Panc1 (cell line): ENCODE results near the gene OR10A2. TPM values are rescaled to one million over a fixed set of nuclear protein-coding genes. Genes with fewer than 3 reads are reported as not detected.

Experiments used
- ATAC-seq: fragments of 200-7000 bp; cut with Tn5 transposase; 2 replicates; pipeline ENCODE4 v1.9.1; 2020; ENCODE audit warnings: mild to moderate bottlenecking, moderate library complexity
- BruUV-seq: library from RNA; stranded (reverse); fragments of 400-500 nt; replicated peaks from 2 replicates; lab custom pipeline; 2021; lab: Mats Ljungman, UMichigan
- CTCF ChIA-PET: fragments of 300-600 bp; sonication (Branson Sonifier 250); formaldehyde crosslinking; loops from one replicate; lab custom pipeline; 2022; ENCODE audit warnings: antibody characterized with exemption; lab: Charles Lee
- POLR2A ChIA-PET: fragments of 300-600 bp; sonication (Branson Sonifier 250); formaldehyde crosslinking; loops from one replicate; lab custom pipeline; 2022; ENCODE audit warnings: antibody characterized with exemption; lab: Charles Lee
- DNase-seq: peaks from one replicate; pipeline ENCODE4 v3.0.0-alpha.2; 2010; ENCODE audit warnings: low read depth, low spot score
- H3K27ac ChIP-seq: 2 replicates; pipeline ENCODE4 v1.5.1; 2011; ENCODE audit warnings: mild to moderate bottlenecking, low read length, inconsistent platforms
- H3K27me3 ChIP-seq: fragments of 200-500 bp; sonication (Bioruptor generic); 2 replicates; pipeline ENCODE4 v1.6.0; 2014; ENCODE audit warnings: low read length, inconsistent platforms; ENCODE audit not compliant: control insufficient read depth, insufficient read depth
- H3K36me3 ChIP-seq: fragments of 200-500 bp; sonication (Bioruptor generic); 2 replicates; pipeline ENCODE4 v1.5.1; 2014; ENCODE audit warnings: inconsistent platforms, mild to moderate bottlenecking, low read length, moderate library complexity; ENCODE audit not compliant: control insufficient read depth, insufficient read depth
- H3K4me1 ChIP-seq: 2 replicates; pipeline ENCODE4 v1.5.1; 2011; ENCODE audit warnings: inconsistent platforms, mild to moderate bottlenecking, low read length, moderate library complexity; ENCODE audit not compliant: control insufficient read depth, insufficient read depth
- H3K4me3 ChIP-seq, 2 experiments: 2 replicates each; pipeline ENCODE4 v1.5.1; 2011 to 2012; ENCODE audit warnings: low read depth in 2 of 2, low read length in 2 of 2, mild to moderate bottlenecking in 2 of 2, inconsistent platforms in 1 of 2, moderate library complexity in 1 of 2
- H3K9me3 ChIP-seq: fragments of 200-500 bp; sonication (Bioruptor generic); 2 replicates; pipeline ENCODE4 v1.5.1; 2014; ENCODE audit warnings: low read depth, mild to moderate bottlenecking, inconsistent platforms, low read length, moderate library complexity; ENCODE audit not compliant: control insufficient read depth, insufficient read depth
- CTCF ChIP-seq: fragments of 450-650 bp; IDR thresholded peaks from 2 replicates; pipeline ENCODE4 v1.5.1; 2017; ENCODE audit warnings: mild to moderate bottlenecking
- POLR2AphosphoS5 ChIP-seq: IDR thresholded peaks from 2 replicates; pipeline ENCODE4 v1.6.1; 2012; ENCODE audit warnings: mild to moderate bottlenecking, low read depth, low read length, moderate library complexity
- REST ChIP-seq, 2 experiments: IDR thresholded peaks; 2 replicates each; pipeline ENCODE4 v1.6.1; 2011 to 2012; ENCODE audit warnings: low read depth in 2 of 2, control low read depth in 1 of 2, low read length in 1 of 2, mild to moderate bottlenecking in 1 of 2, moderate library complexity in 1 of 2; ENCODE audit not compliant: insufficient read depth in 1 of 2
- SIN3A ChIP-seq: IDR thresholded peaks from 2 replicates; pipeline ENCODE4 v1.6.1; 2012; ENCODE audit warnings: low read depth, mild to moderate bottlenecking, low read length, moderate library complexity, borderline replicate concordance; ENCODE audit not compliant: insufficient read depth
- TCF7L2 ChIP-seq: IDR thresholded peaks from 2 replicates; pipeline ENCODE4 v1.6.1; 2011; ENCODE audit warnings: mild to moderate bottlenecking, low read depth, low read length, inconsistent platforms
- in situ Hi-C: cut with HindIII; loops from 2 replicates; pipeline ENCODE4 v1.10.0; 2016; ENCODE audit warnings: low sequenced_read_pairs, low pct_unique_long_range_greater_than_20kb
- intact Hi-C: fragments of 100-400 bp; cut with micrococcal nuclease; formaldehyde crosslinking; loops from one replicate; pipeline ENCODE4 v1.10.0; 2022; ENCODE audit not compliant: unreplicated experiment
- total RNA-seq: library from RNA; stranded (reverse); gene quantifications from one replicate; pipeline ENCODE4 v1.2.1, GENCODE V29; 2021; ENCODE audit not compliant: unreplicated experiment

Gene OR10A2
- total RNA-seq, 1 experiment from 2014 or later: not detected

- no peak overlapping the region for H3K4me3 ChIP-seq
- CTCF ChIA-PET: no interaction called here
- TF ChIP-seq TCF7L2: no peak
- TF ChIP-seq CTCF: no peak
- no peak for TF ChIP-seq REST (IDR thresholded peaks at IDR 0.05; ENCODE audit: insufficient read depth in 1 of 2, low read depth in 2 of 2, low read length in 1 of 2)
- no peak for TF ChIP-seq POLR2AphosphoS5
- no peak for TF ChIP-seq SIN3A
- H3K9me3 ChIP-seq: no peaks in the 10 kb centered on the region
- intact Hi-C loops (no loop called here), in situ Hi-C loops (no loop called here)
- BruUV-seq: no TSS peak
- H3K4me1 ChIP-seq: no peaks in the 10 kb centered on the region
- no peak overlapping the region for H3K27ac ChIP-seq
- H3K27me3 ChIP-seq: no peaks in the 10 kb centered on the region
- POLR2A ChIA-PET: no interaction called here
- ATAC-seq (peak; percentile 70), DNase-seq (no peak)
- no peaks in the 10 kb centered on the region for H3K36me3 ChIP-seq
Observed at GRCh38 chr11:6855971-6856541, 6.8 kb upstream of the OR10A2 start.

- H3K4me3 ChIP-seq: no peak overlapping the region
- DNase-seq: no peak
- intact Hi-C loops (no loop called here), in situ Hi-C loops (no loop called here)
- no peaks in the 10 kb centered on the region for H3K9me3 ChIP-seq
- CTCF ChIA-PET: no interaction called here
- no TSS peak for BruUV-seq
- no peak for ATAC-seq
- no peaks in the 10 kb centered on the region for H3K36me3 ChIP-seq
- POLR2A ChIA-PET: no interaction called here
- H3K4me1 ChIP-seq: no peaks in the 10 kb centered on the region
- TF ChIP-seq SIN3A (no peak), REST (IDR thresholded peaks at IDR 0.05; ENCODE audit: insufficient read depth in 1 of 2, low read depth in 2 of 2, low read length in 1 of 2) (no peak), CTCF (no peak), POLR2AphosphoS5 (no peak), TCF7L2 (no peak)
- H3K27ac ChIP-seq: no peak overlapping the region
- H3K27me3 ChIP-seq: no peaks in the 10 kb centered on the region
Observed at GRCh38 chr11:6856871-6857270, 6.0 kb upstream of the OR10A2 start.
